ENCODE measurements around the gene KCNK3. TPM values are rescaled to one million over a fixed set of nuclear protein-coding genes. Genes with fewer than 3 reads are reported as not detected.

Gene KCNK3
- polyA plus RNA-seq, 1 donor from 2014 or later, result 12.9 TPM

DNA sequence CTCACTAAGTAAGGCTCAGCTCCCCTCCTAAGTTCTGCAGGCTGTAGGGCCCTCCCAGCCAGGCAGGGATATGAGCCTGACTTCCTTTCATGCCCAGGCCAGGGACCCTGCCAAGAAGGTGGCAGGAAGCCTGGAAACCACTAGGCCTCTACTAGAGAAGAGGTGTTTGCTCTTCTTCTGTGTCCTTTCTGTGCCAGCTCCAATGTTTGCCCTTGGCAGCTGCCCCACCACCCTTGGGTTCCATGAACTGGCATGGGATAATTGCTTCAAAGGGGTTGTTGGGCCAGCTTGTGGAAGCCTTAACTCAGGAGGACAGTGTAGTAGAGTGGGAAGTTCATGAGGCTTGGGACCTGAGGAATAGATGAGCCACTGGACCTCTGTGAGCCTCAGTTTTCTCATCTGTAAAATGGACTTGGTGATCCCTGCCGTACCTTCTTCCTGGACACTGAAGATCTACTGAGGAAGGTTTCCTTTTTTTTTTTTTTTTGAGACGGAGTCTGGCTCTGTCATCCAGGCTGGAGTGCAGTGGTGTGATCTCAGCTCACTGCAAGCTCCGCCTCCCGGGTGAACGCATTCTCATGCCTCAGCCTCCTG is 75.5 kb downstream of the KCNK3 start:
- H3K27me3 ChIP-seq (ENCODE audit: insufficient read depth, low read depth, low read length), result no peaks in the 10 kb centered on the region
- no peaks in the 10 kb centered on the region for H3K36me3 ChIP-seq (ENCODE audit: insufficient read depth, low read length)
- H3K79me2 ChIP-seq (replicated peaks; ENCODE audit: insufficient read depth, low read length), result peaks cover 12% of the 10 kb centered on the region
- H3K27ac ChIP-seq (ENCODE audit: low read length), result no peak overlapping the region
- no peaks in the 10 kb centered on the region for H3K9me2 ChIP-seq (ENCODE audit: insufficient read depth, low read length)
- TF ChIP-seq REST (IDR thresholded peaks at IDR 0.05; ENCODE audit: borderline replicate concordance), result no peak
- TF ChIP-seq SMC3 (conservative IDR thresholded peaks at IDR 0.05; ENCODE audit: poor library complexity), result no peak
- no peak for TF ChIP-seq EP300 (conservative IDR thresholded peaks at IDR 0.05; ENCODE audit: poor library complexity, severe bottlenecking)
- no peak for TF ChIP-seq EZH2 (IDR thresholded peaks at IDR 0.05; ENCODE audit: borderline replicate concordance, insufficient read depth, low read length, poor library complexity, severe bottlenecking)
- TF ChIP-seq POLR2AphosphoS5 (IDR thresholded peaks at IDR 0.05), result no peak
- TF ChIP-seq MXI1 (conservative IDR thresholded peaks at IDR 0.05; ENCODE audit: poor library complexity, severe bottlenecking), result no peak
- TF ChIP-seq TAF1 (IDR thresholded peaks at IDR 0.05; ENCODE audit: low read depth), result no peak
- TF ChIP-seq RAD21 (conservative IDR thresholded peaks at IDR 0.05), result no peak
- TF ChIP-seq, protein P1, sequence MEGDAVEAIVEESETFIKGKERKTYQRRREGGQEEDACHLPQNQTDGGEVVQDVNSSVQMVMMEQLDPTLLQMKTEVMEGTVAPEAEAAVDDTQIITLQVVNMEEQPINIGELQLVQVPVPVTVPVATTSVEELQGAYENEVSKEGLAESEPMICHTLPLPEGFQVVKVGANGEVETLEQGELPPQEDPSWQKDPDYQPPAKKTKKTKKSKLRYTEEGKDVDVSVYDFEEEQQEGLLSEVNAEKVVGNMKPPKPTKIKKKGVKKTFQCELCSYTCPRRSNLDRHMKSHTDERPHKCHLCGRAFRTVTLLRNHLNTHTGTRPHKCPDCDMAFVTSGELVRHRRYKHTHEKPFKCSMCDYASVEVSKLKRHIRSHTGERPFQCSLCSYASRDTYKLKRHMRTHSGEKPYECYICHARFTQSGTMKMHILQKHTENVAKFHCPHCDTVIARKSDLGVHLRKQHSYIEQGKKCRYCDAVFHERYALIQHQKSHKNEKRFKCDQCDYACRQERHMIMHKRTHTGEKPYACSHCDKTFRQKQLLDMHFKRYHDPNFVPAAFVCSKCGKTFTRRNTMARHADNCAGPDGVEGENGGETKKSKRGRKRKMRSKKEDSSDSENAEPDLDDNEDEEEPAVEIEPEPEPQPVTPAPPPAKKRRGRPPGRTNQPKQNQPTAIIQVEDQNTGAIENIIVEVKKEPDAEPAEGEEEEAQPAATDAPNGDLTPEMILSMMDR (IDR thresholded peaks at IDR 0.05; ENCODE audit: poor library complexity, severe bottlenecking), result no peak
- no peak overlapping the region for H3K4me3 ChIP-seq (ENCODE audit: low read length)
- H4K20me1 ChIP-seq (ENCODE audit: insufficient read depth), result no peaks in the 10 kb centered on the region
- no peak overlapping the region for H2AFZ ChIP-seq (ENCODE audit: low read depth, low read length)
- no peak overlapping the region for H3K4me2 ChIP-seq (ENCODE audit: low read length)
- H3F3A ChIP-seq (ENCODE audit: insufficient read depth, low read length, poor library complexity, severe bottlenecking), result no peaks in the 10 kb centered on the region
- H3K9me3 ChIP-seq (ENCODE audit: low read length), result no peaks in the 10 kb centered on the region
- H3K9ac ChIP-seq (ENCODE audit: low read length), result no peak overlapping the region

GRCh38 chr2:26768759-26769088 is 76.2 kb downstream of the KCNK3 start:
- TF ChIP-seq TAF1 (IDR thresholded peaks at IDR 0.05; ENCODE audit: low read depth) (no peak), MXI1 (conservative IDR thresholded peaks at IDR 0.05; ENCODE audit: poor library complexity, severe bottlenecking) (no peak)
- Histone ChIP-seq H3K9me2 (ENCODE audit: insufficient read depth, low read length) (no peaks in the 10 kb centered on the region), H3K27me3 (ENCODE audit: insufficient read depth, low read depth, low read length) (no peaks in the 10 kb centered on the region), H3K27ac (ENCODE audit: low read length) (no peak overlapping the region), H3K9me3 (ENCODE audit: low read length) (no peaks in the 10 kb centered on the region), H3K4me3 (ENCODE audit: low read length) (no peak overlapping the region), H4K20me1 (ENCODE audit: insufficient read depth) (no peaks in the 10 kb centered on the region), H3K79me2 (replicated peaks; ENCODE audit: insufficient read depth, low read length) (peaks cover 12% of the 10 kb centered on the region), H3K9ac (ENCODE audit: low read length) (no peak overlapping the region), H2AFZ (ENCODE audit: low read depth, low read length) (no peak overlapping the region), H3K36me3 (ENCODE audit: insufficient read depth, low read length) (no peaks in the 10 kb centered on the region), H3K4me2 (ENCODE audit: low read length) (no peak overlapping the region), H3F3A (ENCODE audit: insufficient read depth, low read length, poor library complexity, severe bottlenecking) (no peaks in the 10 kb centered on the region)
